ENCODE measurements around the gene ACTL10.
"Not testable (repeated sequence)": the region's sequence is repeated elsewhere in the genome, so short reads cannot be mapped to it uniquely, and the experiment has no call there.

Gene ACTL10

DNA sequence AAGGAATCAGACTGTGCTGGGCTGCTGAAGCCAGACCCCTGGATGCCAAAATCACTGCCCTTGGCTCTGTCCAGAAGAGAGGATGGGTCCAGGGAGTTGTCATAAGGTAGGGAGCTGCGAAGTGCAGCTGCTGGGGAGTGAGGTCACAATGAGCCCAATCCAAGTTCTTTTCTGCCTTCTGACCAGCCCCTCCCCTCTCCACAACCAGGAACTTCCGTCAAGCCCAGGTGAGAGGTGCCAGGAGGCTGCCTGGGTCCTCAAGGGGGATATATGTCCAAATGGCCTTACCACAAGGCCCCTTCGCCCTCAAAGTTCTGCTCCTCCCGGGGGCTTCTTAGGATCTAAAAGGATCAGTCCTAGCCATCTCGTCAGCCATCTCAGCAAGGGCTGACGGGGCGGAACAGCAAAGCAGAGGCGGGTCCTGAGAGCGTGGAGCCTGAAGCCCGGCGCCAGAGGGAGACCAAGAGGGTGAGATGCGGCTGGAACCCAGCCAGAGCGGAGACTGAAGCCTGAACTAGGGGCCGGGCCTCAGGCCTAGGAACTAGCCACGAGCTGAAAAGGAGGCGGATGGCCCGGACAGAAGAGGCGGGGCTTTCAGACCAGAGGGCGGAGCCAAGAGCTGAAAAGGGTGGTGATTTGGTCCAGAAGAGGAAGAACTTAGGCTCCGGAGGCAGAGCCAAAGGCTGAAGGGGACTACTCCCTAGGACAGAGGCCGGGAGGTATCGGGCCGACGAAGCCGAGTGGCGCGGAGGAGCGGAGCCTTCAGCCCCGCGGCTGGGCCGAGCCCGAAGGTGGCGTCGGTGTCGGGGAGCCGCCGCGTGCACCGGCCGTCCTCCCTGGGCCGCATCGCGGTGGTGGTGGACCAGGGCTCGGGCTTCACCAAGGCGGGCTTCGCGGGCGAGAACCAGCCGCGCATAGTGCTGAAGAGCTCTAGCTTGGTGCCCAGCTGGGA, at the start of gene ACTL10:
Gene ACTL10 (plus strand): TSS at position 651 of the 952 bp plus-strand sequence. CDS start 555 bp downstream, outside the sequence.
- peak; percentile 51 to 52 for ATAC-seq

GRCh38 chr20:33621717-33622400, 44.9 kb upstream of the ACTL10 start:
- no peak for ATAC-seq

- no peak for ATAC-seq
Measured at GRCh38 chr20:33622705-33623365, 43.9 kb upstream of the ACTL10 start.

DNA sequence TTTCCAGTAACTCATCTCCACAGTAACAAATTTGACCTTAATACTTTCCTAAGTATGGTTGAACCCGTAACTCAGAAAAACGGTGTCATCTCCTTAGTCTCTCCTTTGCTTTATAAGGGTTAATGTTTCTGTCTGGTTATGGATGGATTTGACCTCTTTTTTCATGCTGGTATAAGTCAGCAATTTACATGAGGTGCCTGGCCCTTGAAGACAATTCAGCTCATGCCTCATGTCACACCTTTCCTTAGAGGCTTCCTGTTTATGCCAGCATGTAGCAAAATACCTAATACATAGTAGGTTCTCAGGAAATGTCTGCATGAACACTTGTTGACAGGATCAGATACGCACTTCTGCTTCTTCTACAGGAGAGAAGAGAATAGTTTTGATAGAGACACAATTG, 42.3 kb upstream of the ACTL10 start:
- ATAC-seq: no peak

GRCh38 chr20:33626190-33626589, 40.6 kb upstream of the ACTL10 start:
- no peak for ATAC-seq

GRCh38 chr20:33627577-33628216, 39.0 kb upstream of the ACTL10 start:
- ATAC-seq: peak; percentile 51 to 80

DNA sequence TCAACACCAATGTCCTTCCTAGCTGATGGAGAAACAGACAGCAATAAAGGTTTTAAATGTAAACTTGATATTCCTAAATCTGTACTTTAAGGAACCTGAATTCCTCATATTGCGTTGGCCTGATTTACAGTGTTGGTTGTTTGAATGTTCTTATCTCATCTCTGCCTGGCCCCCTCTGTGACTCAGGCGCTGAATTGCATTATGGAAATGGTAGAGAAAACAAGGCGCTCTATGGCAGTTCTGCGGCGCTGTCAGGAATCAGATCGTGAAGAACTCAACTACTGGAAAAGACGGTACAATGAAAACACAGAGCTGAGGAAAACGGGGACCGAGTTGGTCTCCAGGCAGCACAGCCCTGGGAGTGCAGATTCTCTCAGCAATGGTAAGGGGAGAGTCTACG, 37.2 kb upstream of the ACTL10 start:
- ATAC-seq: no peak

GRCh38 chr20:33629979-33630378, 36.8 kb upstream of the ACTL10 start:
- ATAC-seq: no peak

GRCh38 chr20:33630507-33630906, 36.2 kb upstream of the ACTL10 start:
- no peak for ATAC-seq

GRCh38 chr20:33631910-33632309, 34.8 kb upstream of the ACTL10 start:
- not testable (repeated sequence) for ATAC-seq

DNA sequence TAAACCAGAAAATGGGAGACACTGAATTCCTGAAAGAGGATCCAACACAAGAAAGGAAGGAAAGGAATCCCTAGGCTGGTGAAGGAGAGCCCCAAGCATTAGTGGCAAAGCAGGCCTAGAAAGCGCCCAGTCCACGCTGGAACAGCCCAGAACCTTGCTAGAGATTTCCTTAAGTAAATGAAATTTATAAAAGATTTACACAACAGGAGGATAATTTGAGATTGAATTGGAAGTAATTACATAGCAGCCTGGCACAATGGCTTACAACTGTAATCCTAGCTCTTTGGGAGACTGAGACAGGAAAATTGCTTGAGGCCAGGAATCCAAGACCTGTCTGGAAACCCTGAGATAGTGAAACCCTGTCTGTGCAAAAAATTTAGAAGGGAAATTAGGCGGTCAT, 31.4 kb upstream of the ACTL10 start:
- no peak for ATAC-seq

- no peak for ATAC-seq
Measured at GRCh38 chr20:33636776-33637175, 30.0 kb upstream of the ACTL10 start.

GRCh38 chr20:33640287-33640686, 26.5 kb upstream of the ACTL10 start:
- ATAC-seq: no peak

- ATAC-seq: no peak
Measured at GRCh38 chr20:33644313-33645071, 22.3 kb upstream of the ACTL10 start.

GRCh38 chr20:33645072-33645358, 21.7 kb upstream of the ACTL10 start:
- no peak for ATAC-seq

GRCh38 chr20:33645396-33645795, 21.3 kb upstream of the ACTL10 start:
- ATAC-seq: no peak

DNA sequence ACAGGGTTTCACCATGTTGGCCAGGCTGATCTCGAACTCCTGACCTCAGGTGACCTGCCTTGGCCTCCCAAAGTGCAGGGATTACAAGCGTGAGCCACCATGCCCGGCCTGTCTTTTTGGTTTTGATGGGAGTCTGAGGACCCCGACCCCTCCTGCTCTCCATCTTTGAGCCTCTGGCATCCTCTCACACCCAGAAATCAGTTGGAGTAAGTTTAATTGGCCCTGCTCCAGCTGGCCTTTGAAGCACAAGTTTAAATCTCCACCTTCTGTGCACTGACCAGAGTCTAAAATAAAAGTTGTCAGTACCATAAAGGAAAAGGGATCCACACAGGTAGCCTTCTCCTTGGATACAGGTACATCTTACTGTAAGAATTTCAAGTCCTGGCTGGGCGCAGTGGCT, 20.6 kb upstream of the ACTL10 start:
- ATAC-seq: no peak

DNA sequence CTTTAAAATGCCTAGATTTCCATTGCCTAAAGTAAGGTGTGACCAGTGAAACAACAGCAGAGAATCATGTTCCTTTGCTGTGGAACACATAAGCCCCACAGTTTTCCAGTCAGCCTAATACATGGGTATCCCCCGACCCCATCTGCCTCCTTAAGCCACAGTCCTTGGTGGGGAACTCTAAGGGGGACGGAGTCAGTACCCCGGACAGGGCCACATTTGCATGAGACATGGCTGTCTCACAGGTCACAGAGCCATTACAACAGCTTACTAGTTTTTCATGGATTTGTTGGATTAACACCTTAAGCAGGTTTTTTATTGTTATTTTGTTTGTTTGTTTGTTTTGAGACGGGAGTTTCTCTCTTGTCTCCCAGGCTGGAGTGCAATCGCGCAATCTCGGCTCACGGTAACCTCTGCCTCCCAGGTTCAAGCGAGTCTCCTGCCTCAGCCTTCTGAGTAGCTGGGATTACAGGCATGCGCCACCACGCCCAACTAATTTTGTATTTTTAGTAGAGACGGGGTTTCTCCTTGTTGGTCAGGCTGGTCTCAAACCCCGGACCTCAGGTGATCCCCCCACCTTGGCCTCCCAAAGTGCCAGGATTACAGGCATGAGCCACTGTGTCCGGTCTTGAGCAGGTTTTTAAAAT, 19.7 kb upstream of the ACTL10 start:
- not testable (repeated sequence) for ATAC-seq

- peak in 1 of 2 donors; percentile 28 for ATAC-seq
Measured at GRCh38 chr20:33647603-33648395, 18.9 kb upstream of the ACTL10 start.

DNA sequence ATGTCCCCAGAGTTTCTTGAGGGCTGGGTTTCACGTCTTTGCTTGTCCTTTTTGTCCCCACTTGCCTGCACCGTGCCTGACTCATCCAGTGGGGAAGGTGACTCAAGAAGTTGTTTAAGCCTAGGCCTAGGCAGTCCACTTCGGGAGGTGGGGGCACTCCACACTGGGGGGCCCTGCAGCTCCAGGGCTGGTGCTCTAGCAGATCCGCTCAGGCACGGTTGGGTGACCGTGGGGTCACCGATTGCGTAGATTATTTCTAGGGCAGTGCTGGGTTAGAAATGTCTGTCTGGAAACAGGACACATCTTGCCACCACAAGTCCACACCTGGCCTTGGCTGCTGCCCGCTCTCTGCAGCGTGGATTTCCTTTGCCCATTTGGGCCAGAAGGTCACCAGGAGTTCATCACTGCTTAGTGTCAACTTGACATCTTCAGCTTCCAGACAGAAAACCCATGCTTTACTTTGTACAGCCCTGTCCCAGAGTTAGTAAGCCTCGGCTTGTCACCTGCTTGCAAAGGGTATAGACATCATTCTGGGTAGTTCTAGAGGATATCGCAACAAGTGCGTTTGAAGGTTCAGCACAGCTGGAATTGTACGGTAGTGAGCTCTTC, 18.2 kb upstream of the ACTL10 start:
- ATAC-seq: peak in 1 of 2 donors; percentile 21
